Loucy (cell line): ENCODE results near the gene SLC13A4.

Experiments
- H2AFZ ChIP-seq: fragments of 200-600 bp; sonication (generic); 2 replicates; pipeline ENCODE4 v1.6.0; 2016; ENCODE audit warnings: antibody characterized with exemption, mild to moderate bottlenecking, low read length, moderate library complexity
- H3F3A ChIP-seq: fragments of 200-600 bp; 2 replicates; pipeline ENCODE4 v1.6.0; 2016; ENCODE audit warnings: antibody characterized with exemption, low read depth, mild to moderate bottlenecking
- H3K27me3 ChIP-seq: fragments of 200-600 bp; sonication (generic); 2 replicates; pipeline ENCODE4 v1.6.1; 2014; ENCODE audit warnings: low read length, mild to moderate bottlenecking; ENCODE audit not compliant: insufficient read depth, poor library complexity, severe bottlenecking
- H3K36me3 ChIP-seq: fragments of 200-600 bp; sonication (generic); 2 replicates; pipeline ENCODE4 v1.6.1; 2016; ENCODE audit warnings: low read length; ENCODE audit not compliant: insufficient read depth
- H3K4me1 ChIP-seq: fragments of 200-600 bp; sonication (generic); 2 replicates; pipeline ENCODE4 v1.5.1; 2014; ENCODE audit warnings: low read length, mild to moderate bottlenecking; ENCODE audit not compliant: insufficient read depth, poor library complexity, severe bottlenecking
- H3K4me2 ChIP-seq: fragments of 200-600 bp; sonication (generic); 2 replicates; pipeline ENCODE4 v1.6.0; 2014; ENCODE audit warnings: antibody characterized with exemption, low read length, low read depth, mild to moderate bottlenecking; ENCODE audit not compliant: poor library complexity, severe bottlenecking
- H3K4me3 ChIP-seq: fragments of 200-600 bp; sonication (generic); 2 replicates; pipeline ENCODE4 v1.5.1; 2014; ENCODE audit warnings: low read length, mild to moderate bottlenecking, mixed read lengths; ENCODE audit not compliant: poor library complexity, severe bottlenecking
- H3K79me2 ChIP-seq: fragments of 200-600 bp; sonication (generic); 2 replicates; pipeline ENCODE4 v1.6.1; 2014; ENCODE audit warnings: low read length; ENCODE audit not compliant: insufficient read depth
- H3K9ac ChIP-seq: fragments of 200-600 bp; sonication (generic); 2 replicates; pipeline ENCODE4 v1.6.0; 2014; ENCODE audit warnings: mild to moderate bottlenecking, low read depth, low read length, moderate library complexity; ENCODE audit not compliant: poor library complexity, severe bottlenecking
- H3K9me2 ChIP-seq: fragments of 200-600 bp; sonication (generic); replicated peaks from 2 replicates; pipeline ENCODE4 v1.6.1; 2016; ENCODE audit warnings: low read depth, low read length, mixed read lengths
- H3K9me3 ChIP-seq: fragments of 200-600 bp; sonication (generic); 2 replicates; pipeline ENCODE4 v1.6.1; 2014; ENCODE audit warnings: mild to moderate bottlenecking, antibody characterized with exemption, low read length, low read depth; ENCODE audit not compliant: insufficient read depth
- H4K20me1 ChIP-seq: fragments of 200-600 bp; sonication (generic); 2 replicates; pipeline ENCODE4 v1.6.0; 2014; ENCODE audit warnings: antibody characterized with exemption, low read length, mild to moderate bottlenecking; ENCODE audit not compliant: insufficient read depth, poor library complexity, severe bottlenecking
- EZH2phosphoT487 ChIP-seq: fragments of 200-600 bp; IDR thresholded peaks from 2 replicates; pipeline ENCODE4 v1.6.1; 2018; ENCODE audit warnings: antibody characterized with exemption, mild to moderate bottlenecking, moderate library complexity, borderline replicate concordance
- TF ChIP-seq, protein P1 (sequence below): fragments of 200-600 bp; sonication (generic); conservative IDR thresholded peaks from 2 replicates; pipeline ENCODE4 v1.5.1; 2014; ENCODE audit warnings: mild to moderate bottlenecking, antibody characterized with exemption, low read length

The SLC13A4 gene

DNA sequence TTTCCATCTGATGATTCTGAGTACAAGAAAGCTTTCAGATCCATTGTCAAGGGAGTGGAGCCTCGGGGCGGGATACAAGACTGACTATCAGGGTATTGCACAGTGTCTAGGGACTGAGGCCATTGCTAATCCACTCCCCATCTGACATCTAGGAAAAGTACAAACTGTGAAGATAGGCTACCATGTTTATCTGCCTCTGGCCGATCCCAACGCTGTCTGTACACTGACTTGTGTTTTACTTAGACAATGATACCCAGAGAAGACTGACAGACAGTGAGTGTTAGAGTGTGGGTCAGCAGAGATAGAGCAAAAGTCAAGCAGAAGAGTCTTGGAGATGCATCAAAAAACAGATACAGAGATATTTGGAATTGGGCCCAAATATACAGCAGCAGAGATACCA, 3.1 kb upstream of the SLC13A4 start:
- H3K4me2 ChIP-seq: no peak overlapping the region
- TF ChIP-seq, protein P1, sequence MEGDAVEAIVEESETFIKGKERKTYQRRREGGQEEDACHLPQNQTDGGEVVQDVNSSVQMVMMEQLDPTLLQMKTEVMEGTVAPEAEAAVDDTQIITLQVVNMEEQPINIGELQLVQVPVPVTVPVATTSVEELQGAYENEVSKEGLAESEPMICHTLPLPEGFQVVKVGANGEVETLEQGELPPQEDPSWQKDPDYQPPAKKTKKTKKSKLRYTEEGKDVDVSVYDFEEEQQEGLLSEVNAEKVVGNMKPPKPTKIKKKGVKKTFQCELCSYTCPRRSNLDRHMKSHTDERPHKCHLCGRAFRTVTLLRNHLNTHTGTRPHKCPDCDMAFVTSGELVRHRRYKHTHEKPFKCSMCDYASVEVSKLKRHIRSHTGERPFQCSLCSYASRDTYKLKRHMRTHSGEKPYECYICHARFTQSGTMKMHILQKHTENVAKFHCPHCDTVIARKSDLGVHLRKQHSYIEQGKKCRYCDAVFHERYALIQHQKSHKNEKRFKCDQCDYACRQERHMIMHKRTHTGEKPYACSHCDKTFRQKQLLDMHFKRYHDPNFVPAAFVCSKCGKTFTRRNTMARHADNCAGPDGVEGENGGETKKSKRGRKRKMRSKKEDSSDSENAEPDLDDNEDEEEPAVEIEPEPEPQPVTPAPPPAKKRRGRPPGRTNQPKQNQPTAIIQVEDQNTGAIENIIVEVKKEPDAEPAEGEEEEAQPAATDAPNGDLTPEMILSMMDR: no peak
- no peak for TF ChIP-seq EZH2phosphoT487
- H3K27me3 ChIP-seq: no peaks in the 10 kb centered on the region
- H3K9ac ChIP-seq: no peak overlapping the region
- H3F3A ChIP-seq: no peaks in the 10 kb centered on the region
- no peaks in the 10 kb centered on the region for H3K4me1 ChIP-seq
- H2AFZ ChIP-seq: no peak overlapping the region
- H3K79me2 ChIP-seq: no peaks in the 10 kb centered on the region
- H3K36me3 ChIP-seq: no peaks in the 10 kb centered on the region
- H4K20me1 ChIP-seq: no peaks in the 10 kb centered on the region
- H3K9me3 ChIP-seq: no peaks in the 10 kb centered on the region
- no peaks in the 10 kb centered on the region for H3K9me2 ChIP-seq
- no peak overlapping the region for H3K4me3 ChIP-seq

DNA sequence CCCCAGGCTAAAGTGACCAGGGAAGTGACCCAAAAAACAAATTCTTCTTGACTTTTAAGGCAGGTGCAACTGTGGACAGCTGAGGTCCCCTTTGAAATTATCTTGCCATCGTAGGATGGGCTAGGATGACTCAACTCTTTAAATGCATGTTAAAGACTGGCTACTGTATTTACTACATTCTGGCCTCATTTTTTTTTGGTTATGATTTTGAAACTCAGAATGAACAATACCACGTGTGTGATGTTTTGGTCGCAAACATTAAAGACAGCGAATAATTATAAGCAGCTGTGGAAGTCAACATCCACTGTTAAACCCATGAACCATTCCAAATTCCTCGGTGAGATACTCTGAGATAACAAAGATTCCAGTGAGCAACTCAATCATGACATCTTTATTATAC, 1.2 kb upstream of the SLC13A4 start:
- no peak overlapping the region for H2AFZ ChIP-seq
- H3K9me3 ChIP-seq: no peaks in the 10 kb centered on the region
- H3K9ac ChIP-seq: no peak overlapping the region
- no peaks in the 10 kb centered on the region for H3K36me3 ChIP-seq
- H3K4me1 ChIP-seq: no peaks in the 10 kb centered on the region
- no peaks in the 10 kb centered on the region for H3F3A ChIP-seq
- H3K4me3 ChIP-seq: no peak overlapping the region
- H3K79me2 ChIP-seq: no peaks in the 10 kb centered on the region
- H4K20me1 ChIP-seq: no peaks in the 10 kb centered on the region
- no peaks in the 10 kb centered on the region for H3K9me2 ChIP-seq
- no peak overlapping the region for H3K4me2 ChIP-seq
- no peaks in the 10 kb centered on the region for H3K27me3 ChIP-seq
- TF ChIP-seq, protein P1: no peak
- no peak for TF ChIP-seq EZH2phosphoT487

DNA sequence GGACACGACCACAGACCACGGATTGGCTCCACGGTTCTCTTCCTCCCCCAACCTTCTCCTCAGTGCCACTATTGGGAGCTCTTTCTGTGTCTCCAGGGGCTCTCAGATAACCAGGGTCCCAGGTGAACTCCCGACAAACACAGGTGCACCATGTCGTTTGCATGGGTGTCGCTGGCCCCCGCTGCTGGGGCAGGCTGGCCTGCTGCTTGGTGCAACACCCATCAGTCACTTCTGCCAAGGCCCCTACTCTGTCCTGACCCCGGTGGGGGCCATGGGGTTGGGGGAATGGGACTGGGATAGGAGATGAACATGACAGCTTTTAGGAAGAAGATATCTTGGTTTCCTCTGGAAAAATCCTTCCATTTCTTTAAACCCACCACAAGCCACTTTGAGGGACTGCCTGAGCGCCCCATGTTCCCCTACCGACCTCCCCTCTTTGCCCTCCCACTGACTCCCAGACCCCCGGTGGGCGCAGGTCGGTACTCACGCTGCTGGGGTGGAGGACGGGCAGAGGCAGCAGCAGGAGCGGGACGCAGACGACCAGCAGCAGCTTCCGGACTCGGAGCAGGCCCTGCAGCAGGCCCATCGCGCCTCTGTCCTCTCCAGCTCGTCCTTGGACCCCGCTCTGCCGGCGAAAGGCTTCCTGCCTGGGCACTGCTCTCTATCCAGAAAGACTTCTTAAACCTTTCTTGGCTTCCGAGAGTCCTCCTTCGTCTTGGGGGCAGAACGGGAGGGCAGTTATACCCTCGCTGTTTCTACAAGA, 894 bp downstream of the SLC13A4 start:
- Histone ChIP-seq H3K79me2 (no peaks in the 10 kb centered on the region), H3F3A (no peaks in the 10 kb centered on the region), H3K9ac (no peak overlapping the region), H2AFZ (no peak overlapping the region), H3K4me3 (no peak overlapping the region), H4K20me1 (no peaks in the 10 kb centered on the region), H3K9me3 (no peaks in the 10 kb centered on the region), H3K4me1 (no peaks in the 10 kb centered on the region), H3K27me3 (no peaks in the 10 kb centered on the region), H3K9me2 (no peaks in the 10 kb centered on the region), H3K4me2 (no peak overlapping the region), H3K36me3 (no peaks in the 10 kb centered on the region)
- TF ChIP-seq EZH2phosphoT487: no peak
- TF ChIP-seq, protein P1: no peak
